GM18873 (cell line): ENCODE results near the gene OXNAD1.

Source experiments
- ATAC-seq: cut with Tn5 transposase; IDR thresholded peaks from one replicate; pipeline ENCODE4 v1.9.1; 2021; ENCODE audit warnings: mild to moderate bottlenecking, moderate library complexity, moderate number of reproducible peaks; ENCODE audit not compliant: unreplicated experiment, low FRiP score

Gene OXNAD1

DNA sequence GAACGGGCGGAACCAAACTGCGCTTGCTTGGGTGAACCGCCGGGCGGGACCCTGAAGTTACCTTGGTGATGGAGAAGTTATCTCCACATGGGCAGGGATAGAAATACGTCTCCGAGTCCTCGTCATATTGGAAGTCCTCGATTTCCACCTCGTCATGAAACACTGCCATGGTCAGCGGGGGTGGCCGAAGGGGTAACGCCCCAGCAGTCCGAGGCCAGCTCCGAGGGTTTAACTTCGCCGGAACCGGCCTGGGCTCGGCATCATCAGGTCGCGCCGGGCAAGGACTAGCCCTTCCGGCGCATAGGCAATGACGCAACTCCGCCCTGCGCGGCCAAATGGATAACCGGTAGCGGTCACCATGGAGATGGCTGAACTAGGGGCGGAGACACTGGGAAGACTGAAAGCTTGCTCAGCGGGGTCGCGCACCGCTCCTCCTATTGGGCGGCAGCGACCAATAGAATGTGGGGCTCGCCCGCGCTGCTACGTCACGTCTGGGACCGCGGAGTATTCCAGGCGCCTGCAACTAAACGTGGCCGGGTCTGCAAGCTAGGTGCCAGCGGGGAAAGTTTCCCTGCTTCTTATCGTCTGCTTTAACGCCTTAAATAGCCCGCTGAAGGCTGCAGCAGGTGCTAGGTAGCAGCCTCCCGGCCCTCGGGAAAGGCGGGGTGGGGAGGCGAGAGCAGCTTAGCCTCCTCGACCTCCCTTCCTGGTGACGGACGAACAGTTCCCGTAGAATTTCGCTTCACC lies at the start of gene OXNAD1, which contains the start of gene DPH3:
Gene OXNAD1, plus strand, starts transcription at position 505 of the 747 bp plus-strand sequence. CDS start 5,741 bp downstream, outside the sequence.
Gene DPH3, minus strand, starts transcription at position 236 of the 747 bp plus-strand sequence. Its CDS starts 67 bp downstream, at position 169.
- peak; percentile 97 for ATAC-seq

- no peak for ATAC-seq
These were observed 48.6 kb upstream of the OXNAD1 start for GRCh38 chr3:16216373-16216935.

- no peak for ATAC-seq
These were observed 45.2 kb upstream of the OXNAD1 start for GRCh38 chr3:16219777-16220176.

- no peak for ATAC-seq
These were observed 43.0 kb upstream of the OXNAD1 start for GRCh38 chr3:16221990-16222389.

GRCh38 chr3:16222547-16222946 lies 42.5 kb upstream of the OXNAD1 start:
- no peak for ATAC-seq

DNA sequence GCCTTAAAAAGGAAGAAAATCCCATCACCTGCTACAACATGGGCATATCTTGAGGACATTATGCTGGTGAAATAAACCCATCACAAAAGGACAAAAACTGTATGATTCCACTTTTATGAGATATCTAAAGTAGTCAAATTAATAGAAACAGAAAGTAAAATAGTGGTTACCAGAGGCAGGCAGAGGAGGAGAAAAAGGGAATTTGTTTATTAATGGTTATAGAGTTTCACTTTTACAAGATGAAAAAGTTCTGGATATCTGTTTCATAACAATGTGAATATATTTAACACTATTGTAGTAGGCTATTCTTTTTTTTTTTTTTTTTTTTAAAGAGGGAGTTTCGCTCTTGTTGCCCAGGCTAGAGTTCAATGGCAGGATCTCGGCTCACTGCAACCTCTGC lies 40.7 kb upstream of the OXNAD1 start:
- no peak for ATAC-seq

- ATAC-seq, result no peak
These were observed 37.4 kb upstream of the OXNAD1 start for GRCh38 chr3:16227566-16227965.

DNA sequence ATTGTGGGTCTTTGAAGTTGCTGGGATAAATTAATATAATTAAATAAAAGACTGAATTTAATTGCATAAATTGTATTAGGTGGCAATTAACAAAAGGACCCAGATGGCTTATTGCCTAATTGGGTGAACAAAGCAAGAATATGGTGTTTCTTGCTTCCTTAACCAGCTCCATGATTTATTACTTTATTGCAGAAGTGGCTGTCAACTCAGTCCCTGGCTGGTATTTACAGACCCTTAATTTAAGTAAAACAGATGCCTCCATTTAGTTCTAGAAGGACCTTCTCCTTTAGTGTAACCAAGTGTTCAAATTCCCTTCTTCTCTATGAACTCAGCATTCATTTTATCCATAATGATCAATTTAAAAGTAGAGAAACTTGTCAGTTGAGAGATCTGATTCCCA lies 35.3 kb upstream of the OXNAD1 start:
- no peak for ATAC-seq

DNA sequence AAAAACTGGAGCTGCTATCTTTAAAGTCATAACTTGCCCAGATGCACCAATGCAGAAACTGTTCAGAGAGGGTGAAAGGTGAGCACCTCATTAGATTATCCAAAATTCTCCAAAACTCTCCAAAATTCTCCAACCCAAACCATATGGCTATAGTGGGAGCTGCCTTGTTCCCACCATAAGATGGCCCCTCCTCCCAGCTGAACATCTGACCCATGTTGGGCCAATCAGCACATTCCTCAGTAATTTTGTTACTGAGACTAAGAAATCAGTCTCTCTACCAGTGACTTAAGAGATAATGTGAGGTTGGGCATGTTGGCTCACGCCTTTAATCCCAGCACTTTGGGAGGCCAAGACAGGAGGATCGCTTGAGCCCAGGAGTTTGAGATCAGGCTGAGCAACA lies 33.0 kb upstream of the OXNAD1 start:
- ATAC-seq, result no peak

DNA sequence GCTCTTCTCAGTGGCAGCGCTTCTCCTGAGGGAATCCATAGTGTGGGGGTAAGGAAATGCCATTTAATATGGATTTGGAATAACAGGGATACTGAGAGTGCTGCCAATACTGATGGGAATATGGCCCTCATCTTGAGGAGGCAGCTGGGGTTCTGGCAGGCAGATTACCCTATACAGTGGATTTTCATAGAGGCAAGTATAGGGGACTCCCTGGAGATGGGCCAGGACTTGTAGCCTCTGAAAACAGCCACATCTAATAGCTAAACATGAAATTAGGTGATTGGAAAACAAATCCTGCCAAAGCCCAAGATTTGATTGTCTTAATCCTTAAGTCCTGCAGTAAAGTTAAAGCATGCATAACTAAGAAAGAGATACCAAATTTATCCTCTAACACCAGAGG lies 31.2 kb upstream of the OXNAD1 start:
- no peak for ATAC-seq

DNA sequence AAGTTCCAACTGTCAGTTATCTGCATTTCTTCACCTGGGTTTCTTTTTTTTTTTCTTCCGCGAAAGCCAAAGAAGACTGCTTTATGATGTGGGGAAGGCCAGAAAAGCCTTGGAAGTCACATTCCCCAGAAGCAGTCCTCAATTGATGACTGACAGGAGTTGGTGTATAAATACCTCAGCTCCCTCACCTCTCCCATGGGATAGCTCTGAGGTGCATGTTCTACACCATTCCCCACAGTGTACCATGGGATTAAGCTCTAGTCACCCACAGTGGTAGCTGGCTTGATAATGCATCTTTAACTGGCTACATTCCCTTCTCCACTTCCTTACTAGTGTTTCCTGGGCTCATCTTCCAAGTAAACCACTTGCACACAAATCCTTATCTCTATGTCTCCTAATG lies 30.7 kb upstream of the OXNAD1 start:
- no peak for ATAC-seq

- ATAC-seq, result no peak
These were observed 28.9 kb upstream of the OXNAD1 start for GRCh38 chr3:16236030-16236639.

DNA sequence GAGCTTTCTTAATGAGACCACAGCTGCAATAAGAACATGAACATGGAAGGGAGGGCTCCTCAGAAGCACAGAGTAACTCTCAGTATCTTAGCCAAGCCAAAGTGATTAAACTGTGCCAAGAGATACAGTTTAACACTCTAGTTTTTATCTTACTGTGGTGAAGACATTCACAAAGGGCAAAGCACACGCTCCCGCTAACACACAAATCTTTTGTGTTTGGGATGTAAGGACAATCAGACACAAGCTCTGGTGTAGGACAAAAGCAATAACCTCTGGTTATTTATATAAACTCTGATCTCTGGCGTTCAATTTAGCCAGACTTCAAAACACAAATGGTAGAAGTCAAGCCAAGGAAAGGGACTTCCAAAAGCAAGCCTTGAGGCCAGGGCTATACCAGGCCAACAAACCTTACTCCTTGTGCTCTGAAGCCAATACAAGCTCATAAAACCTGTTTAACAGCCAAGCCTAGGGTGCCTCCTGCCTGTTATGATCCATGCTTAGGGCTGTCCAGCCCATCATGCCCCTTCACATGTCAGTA lies 28.1 kb upstream of the OXNAD1 start:
- no peak for ATAC-seq

GRCh38 chr3:16239086-16239770 lies 25.8 kb upstream of the OXNAD1 start:
- no peak for ATAC-seq

- ATAC-seq, result no peak
These were observed 25.2 kb upstream of the OXNAD1 start for GRCh38 chr3:16239780-16240179.

DNA sequence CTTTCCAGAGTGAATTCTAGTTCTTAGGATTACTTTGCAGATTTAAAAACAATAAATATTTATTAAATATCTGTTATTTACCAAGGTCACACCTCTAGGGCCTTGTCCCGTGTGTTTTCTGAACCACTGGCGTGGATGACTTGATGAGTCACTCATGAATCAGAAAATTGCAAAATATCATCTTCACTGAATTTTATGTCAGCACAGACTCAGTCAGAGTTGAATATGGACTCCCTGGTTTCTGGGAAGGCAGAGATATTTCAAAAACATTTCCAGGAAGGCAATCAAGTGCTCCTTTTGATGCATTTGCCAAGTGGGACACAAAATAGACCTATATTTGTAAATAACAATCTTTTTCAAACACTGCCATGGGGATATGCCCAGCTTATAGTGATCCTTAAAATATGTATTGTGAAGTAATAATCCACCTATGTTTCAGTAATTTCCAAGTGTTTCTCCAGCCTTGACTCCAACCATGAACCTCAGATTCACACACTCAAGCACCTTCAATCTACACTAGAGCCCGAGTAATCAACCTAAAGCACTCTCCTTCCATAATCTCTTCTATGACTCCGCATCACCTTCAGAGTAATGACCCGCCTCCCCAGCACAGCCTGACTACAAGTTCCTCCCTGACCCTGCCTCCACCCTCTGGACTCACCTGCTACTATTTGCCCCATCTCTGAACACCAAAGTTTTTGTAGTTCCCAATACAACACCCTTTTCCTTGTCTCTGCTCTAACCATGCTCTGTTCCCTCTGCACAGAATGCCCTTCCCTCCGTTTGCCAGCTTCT lies 24.6 kb upstream of the OXNAD1 start:
- no peak for ATAC-seq

DNA sequence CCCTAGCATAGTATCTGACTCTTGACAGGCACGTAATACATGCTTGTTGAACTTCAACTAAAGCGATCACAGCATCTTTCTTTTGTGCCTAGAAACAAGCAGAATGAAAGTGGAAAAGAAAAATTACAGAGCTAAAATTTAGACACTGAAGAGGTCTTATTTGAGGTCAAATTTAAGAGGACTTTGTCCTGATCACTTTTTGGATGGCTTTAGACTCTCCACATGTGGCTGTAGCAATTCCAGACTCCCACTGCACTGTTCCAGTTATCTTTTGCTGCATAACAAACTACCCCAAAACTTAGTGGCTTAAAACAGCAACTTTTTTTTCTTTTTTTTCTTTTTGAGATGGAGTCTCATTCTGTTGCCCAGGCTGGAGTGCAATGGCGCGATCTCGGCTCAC lies 23.8 kb upstream of the OXNAD1 start:
- ATAC-seq, result no peak

GRCh38 chr3:16242177-16242576 lies 22.8 kb upstream of the OXNAD1 start:
- no peak for ATAC-seq

DNA sequence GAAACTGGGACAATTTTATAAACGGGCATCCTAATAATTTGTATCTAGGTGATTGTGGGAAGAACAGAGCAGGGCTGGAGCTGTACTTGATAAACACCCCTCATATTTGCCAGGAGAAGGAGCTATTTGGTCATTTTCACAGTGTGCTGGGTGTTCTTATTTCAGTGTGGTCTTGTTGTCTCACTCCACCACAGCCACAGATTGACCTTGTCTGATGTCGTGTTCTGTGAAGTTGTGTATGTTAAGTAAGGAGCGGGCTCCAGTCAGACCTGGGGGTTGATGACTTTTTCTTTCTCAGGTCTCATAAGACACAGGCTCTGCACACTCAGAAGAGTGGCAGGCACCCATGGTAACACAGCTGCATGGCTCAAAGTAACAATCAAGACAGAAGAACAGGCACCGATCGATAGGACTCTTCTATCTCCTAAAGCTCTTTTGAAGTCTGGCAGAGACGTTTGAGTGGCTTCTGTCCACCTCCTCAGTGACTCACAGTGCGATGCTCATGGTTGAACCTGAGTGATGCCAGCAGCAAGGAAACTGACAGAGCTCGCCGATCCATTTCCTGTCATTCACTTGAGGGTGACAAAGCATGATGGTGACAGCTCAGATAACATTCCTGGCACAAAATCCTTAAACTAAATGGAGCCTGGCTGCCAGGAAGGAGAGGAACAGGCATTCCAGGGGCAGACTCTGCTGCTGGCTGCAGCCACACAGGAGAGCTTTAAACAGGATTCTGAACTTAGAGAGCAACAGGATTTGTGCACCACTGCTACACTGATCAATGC lies 21.1 kb upstream of the OXNAD1 start:
- no peak for ATAC-seq
